SU-DHL-6 (cell line): ENCODE results near the gene PIN1.

Experiments
- H2AFZ ChIP-seq: fragments of 200-600 bp; sonication (generic); 2 replicates; pipeline ENCODE4 v1.6.1; 2014; ENCODE audit warnings: low read depth, mild to moderate bottlenecking, moderate library complexity, mixed read lengths, antibody characterized with exemption, low read length; ENCODE audit not compliant: severe bottlenecking
- H3F3A ChIP-seq: fragments of 200-600 bp; shearing (Covaris generic); 2 replicates; pipeline ENCODE4 v1.6.0; 2016; ENCODE audit warnings: antibody characterized with exemption, mild to moderate bottlenecking; ENCODE audit not compliant: insufficient read depth
- H3K27ac ChIP-seq: fragments of 200-600 bp; sonication (generic); 2 replicates; pipeline ENCODE4 v1.5.1; 2016; ENCODE audit warnings: low read depth, mild to moderate bottlenecking, low read length, moderate library complexity, mixed read lengths
- H3K27me3 ChIP-seq: fragments of 200-600 bp; sonication (generic), shearing (Covaris generic); 2 replicates; pipeline ENCODE4 v1.6.0; 2014; ENCODE audit warnings: mild to moderate bottlenecking, low read length
- H3K36me3 ChIP-seq: fragments of 200-600 bp; sonication (generic); 2 replicates; pipeline ENCODE4 v1.6.1; 2014; ENCODE audit warnings: mild to moderate bottlenecking, low read length, mixed read lengths
- H3K4me2 ChIP-seq: fragments of 300-600, 200-600 bp; shearing (Covaris generic), sonication (generic); 2 replicates; pipeline ENCODE4 v1.6.0; 2014; ENCODE audit warnings: low read length, low read depth, mild to moderate bottlenecking; ENCODE audit not compliant: poor library complexity, severe bottlenecking
- H3K4me3 ChIP-seq: fragments of 200-600 bp; sonication (generic); 2 replicates; pipeline ENCODE4 v1.5.1; 2014; ENCODE audit warnings: antibody characterized with exemption, low read length, mild to moderate bottlenecking, mixed read lengths; ENCODE audit not compliant: insufficient read depth, poor library complexity, severe bottlenecking
- H3K79me2 ChIP-seq: fragments of 200-600 bp; sonication (generic); 2 replicates; pipeline ENCODE4 v1.6.1; 2014; ENCODE audit warnings: mild to moderate bottlenecking, low read length, moderate library complexity; ENCODE audit not compliant: insufficient read depth
- H3K9ac ChIP-seq: fragments of 200-600 bp; sonication (generic); 2 replicates; pipeline ENCODE4 v1.7.0; 2014; ENCODE audit warnings: mild to moderate bottlenecking, low read length
- H3K9me2 ChIP-seq: fragments of 200-600 bp; sonication (generic); replicated peaks from 2 replicates; pipeline ENCODE4 v1.6.1; 2014; ENCODE audit warnings: low read length; ENCODE audit not compliant: insufficient read depth
- H3K9me3 ChIP-seq: fragments of 200-600 bp; sonication (generic); 2 replicates; pipeline ENCODE4 v1.6.1; 2014; ENCODE audit warnings: low read length, mixed read lengths; ENCODE audit not compliant: insufficient read depth
- H4K20me1 ChIP-seq: fragments of 200-600 bp; sonication (generic); 2 replicates; pipeline ENCODE4 v1.6.1; 2014; ENCODE audit warnings: low read depth, mild to moderate bottlenecking, antibody characterized with exemption, low read length, moderate library complexity, mixed read lengths
- CTCF ChIP-seq: fragments of 200-600 bp; sonication (generic); IDR thresholded peaks from one replicate; pipeline ENCODE4 v1.5.1; 2017; ENCODE audit warnings: antibody characterized with exemption, mild to moderate bottlenecking, low read length, moderate library complexity; ENCODE audit not compliant: insufficient read depth, poor library complexity, severe bottlenecking
- EZH2phosphoT487 ChIP-seq: fragments of 200-600 bp; sonication (generic), shearing (Covaris generic); conservative IDR thresholded peaks from 2 replicates; pipeline ENCODE4 v1.6.1; 2018; ENCODE audit warnings: mild to moderate bottlenecking, antibody characterized with exemption, low read length, moderate library complexity, mixed read lengths

Gene PIN1

GRCh38 chr19:9796113-9796773 is 38.9 kb upstream of the PIN1 start:
- H4K20me1 ChIP-seq: no peaks in the 10 kb centered on the region
- H3K4me3 ChIP-seq: no peak overlapping the region
- no peaks in the 10 kb centered on the region for H3K79me2 ChIP-seq
- H3K27ac ChIP-seq: no peak overlapping the region
- H3F3A ChIP-seq: peaks cover 16% of the 10 kb centered on the region
- H3K27me3 ChIP-seq: no peaks in the 10 kb centered on the region
- TF ChIP-seq EZH2phosphoT487: no peak
- TF ChIP-seq CTCF: peak; percentile 54
- peak overlapping the region; percentile 5 for H3K4me2 ChIP-seq
- H2AFZ ChIP-seq: peak overlapping the region; percentile 70
- no peaks in the 10 kb centered on the region for H3K9me3 ChIP-seq
- no peaks in the 10 kb centered on the region for H3K9me2 ChIP-seq
- no peaks in the 10 kb centered on the region for H3K36me3 ChIP-seq
- H3K9ac ChIP-seq: no peak overlapping the region

GRCh38 chr19:9797871-9798270 is 37.2 kb upstream of the PIN1 start:
- no peak overlapping the region for H3K27ac ChIP-seq
- H3K4me2 ChIP-seq: no peak overlapping the region
- TF ChIP-seq EZH2phosphoT487 (no peak), CTCF (no peak)
- no peaks in the 10 kb centered on the region for H4K20me1 ChIP-seq
- no peaks in the 10 kb centered on the region for H3K9me3 ChIP-seq
- H3K9me2 ChIP-seq: no peaks in the 10 kb centered on the region
- no peaks in the 10 kb centered on the region for H3K36me3 ChIP-seq
- no peak overlapping the region for H3K4me3 ChIP-seq
- no peak overlapping the region for H3K9ac ChIP-seq
- no peak overlapping the region for H2AFZ ChIP-seq
- peaks cover 16% of the 10 kb centered on the region for H3F3A ChIP-seq
- H3K27me3 ChIP-seq: no peaks in the 10 kb centered on the region
- H3K79me2 ChIP-seq: no peaks in the 10 kb centered on the region

- no peaks in the 10 kb centered on the region for H3K9me3 ChIP-seq
- no peaks in the 10 kb centered on the region for H4K20me1 ChIP-seq
- TF ChIP-seq CTCF (no peak), EZH2phosphoT487 (no peak)
- H3K36me3 ChIP-seq: no peaks in the 10 kb centered on the region
- H3F3A ChIP-seq: 0 out of 2 replicates have a peak, but pooled peaks cover 6% of the 10 kb centered on the region
- no peaks in the 10 kb centered on the region for H3K9me2 ChIP-seq
- no peak overlapping the region for H3K9ac ChIP-seq
- no peak overlapping the region for H3K27ac ChIP-seq
- no peaks in the 10 kb centered on the region for H3K79me2 ChIP-seq
- no peak overlapping the region for H2AFZ ChIP-seq
- no peaks in the 10 kb centered on the region for H3K27me3 ChIP-seq
- no peak overlapping the region for H3K4me2 ChIP-seq
- no peak overlapping the region for H3K4me3 ChIP-seq
Observed at GRCh38 chr19:9799162-9799561, 36.0 kb upstream of the PIN1 start.
